Loucy (cell line): ENCODE results near the gene BICRAL.
"Not testable (repeated sequence)": the region's sequence is repeated elsewhere in the genome, so short reads cannot be mapped to it uniquely, and the experiment has no call there.

Source experiments
- H2AFZ ChIP-seq: fragments of 200-600 bp; sonication (generic); 2 replicates; pipeline ENCODE4 v1.6.0; 2016; ENCODE audit warnings: antibody characterized with exemption, mild to moderate bottlenecking, low read length, moderate library complexity
- H3F3A ChIP-seq: fragments of 200-600 bp; 2 replicates; pipeline ENCODE4 v1.6.0; 2016; ENCODE audit warnings: antibody characterized with exemption, low read depth, mild to moderate bottlenecking
- H3K27me3 ChIP-seq: fragments of 200-600 bp; sonication (generic); 2 replicates; pipeline ENCODE4 v1.6.1; 2014; ENCODE audit warnings: low read length, mild to moderate bottlenecking; ENCODE audit not compliant: insufficient read depth, poor library complexity, severe bottlenecking
- H3K36me3 ChIP-seq: fragments of 200-600 bp; sonication (generic); 2 replicates; pipeline ENCODE4 v1.6.1; 2016; ENCODE audit warnings: low read length; ENCODE audit not compliant: insufficient read depth
- H3K4me1 ChIP-seq: fragments of 200-600 bp; sonication (generic); 2 replicates; pipeline ENCODE4 v1.5.1; 2014; ENCODE audit warnings: low read length, mild to moderate bottlenecking; ENCODE audit not compliant: insufficient read depth, poor library complexity, severe bottlenecking
- H3K4me2 ChIP-seq: fragments of 200-600 bp; sonication (generic); 2 replicates; pipeline ENCODE4 v1.6.0; 2014; ENCODE audit warnings: antibody characterized with exemption, low read length, low read depth, mild to moderate bottlenecking; ENCODE audit not compliant: poor library complexity, severe bottlenecking
- H3K4me3 ChIP-seq: fragments of 200-600 bp; sonication (generic); 2 replicates; pipeline ENCODE4 v1.5.1; 2014; ENCODE audit warnings: low read length, mild to moderate bottlenecking, mixed read lengths; ENCODE audit not compliant: poor library complexity, severe bottlenecking
- H3K79me2 ChIP-seq: fragments of 200-600 bp; sonication (generic); 2 replicates; pipeline ENCODE4 v1.6.1; 2014; ENCODE audit warnings: low read length; ENCODE audit not compliant: insufficient read depth
- H3K9ac ChIP-seq: fragments of 200-600 bp; sonication (generic); 2 replicates; pipeline ENCODE4 v1.6.0; 2014; ENCODE audit warnings: mild to moderate bottlenecking, low read depth, low read length, moderate library complexity; ENCODE audit not compliant: poor library complexity, severe bottlenecking
- H3K9me2 ChIP-seq: fragments of 200-600 bp; sonication (generic); replicated peaks from 2 replicates; pipeline ENCODE4 v1.6.1; 2016; ENCODE audit warnings: low read depth, low read length, mixed read lengths
- H3K9me3 ChIP-seq: fragments of 200-600 bp; sonication (generic); 2 replicates; pipeline ENCODE4 v1.6.1; 2014; ENCODE audit warnings: mild to moderate bottlenecking, antibody characterized with exemption, low read length, low read depth; ENCODE audit not compliant: insufficient read depth
- H4K20me1 ChIP-seq: fragments of 200-600 bp; sonication (generic); 2 replicates; pipeline ENCODE4 v1.6.0; 2014; ENCODE audit warnings: antibody characterized with exemption, low read length, mild to moderate bottlenecking; ENCODE audit not compliant: insufficient read depth, poor library complexity, severe bottlenecking
- CTCF ChIP-seq: fragments of 200-600 bp; sonication (generic); conservative IDR thresholded peaks from 2 replicates; pipeline ENCODE4 v1.5.1; 2014; ENCODE audit warnings: mild to moderate bottlenecking, antibody characterized with exemption, low read length
- EZH2phosphoT487 ChIP-seq: fragments of 200-600 bp; IDR thresholded peaks from 2 replicates; pipeline ENCODE4 v1.6.1; 2018; ENCODE audit warnings: antibody characterized with exemption, mild to moderate bottlenecking, moderate library complexity, borderline replicate concordance

BICRAL gene

GRCh38 chr6:42771741-42772100, 10.1 kb upstream of the BICRAL start:
- no peak for TF ChIP-seq EZH2phosphoT487
- no peak for TF ChIP-seq CTCF
- Histone ChIP-seq H3K4me2 (peak overlapping the region; percentile 96), H3K79me2 (peaks cover 11% of the 10 kb centered on the region), H3K27me3 (no peaks in the 10 kb centered on the region), H4K20me1 (no peaks in the 10 kb centered on the region), H3K4me1 (peaks cover 34% of the 10 kb centered on the region), H3K9me3 (no peaks in the 10 kb centered on the region), H3K36me3 (no peaks in the 10 kb centered on the region), H3K4me3 (peak overlapping the region; percentile 73), H2AFZ (no peak overlapping the region), H3K9me2 (no peaks in the 10 kb centered on the region), H3K9ac (peak overlapping the region; percentile 72), H3F3A (peaks cover 3% of the 10 kb centered on the region)

DNA sequence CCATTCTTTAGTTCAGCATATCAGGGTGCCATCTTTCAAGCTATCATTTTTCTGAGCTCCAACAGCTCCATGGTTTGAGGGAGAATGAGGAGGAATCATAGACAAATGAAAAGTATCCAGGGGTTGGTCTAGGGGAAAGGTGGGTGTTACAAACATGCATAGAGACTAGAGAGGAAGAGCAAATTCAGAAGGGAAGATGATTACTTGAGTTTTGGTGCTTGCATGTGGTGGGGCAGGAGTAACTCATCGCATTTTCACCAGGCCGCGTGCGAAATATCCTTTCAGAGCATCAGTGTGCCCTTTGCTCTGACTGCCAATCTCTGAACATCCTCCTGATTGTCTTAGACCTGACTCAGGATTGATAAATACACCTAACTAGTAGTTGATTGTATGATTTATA, 7.7 kb upstream of the BICRAL start:
- no peaks in the 10 kb centered on the region for H3K36me3 ChIP-seq
- H3K9me2 ChIP-seq: no peaks in the 10 kb centered on the region
- TF ChIP-seq EZH2phosphoT487 (no peak), CTCF (no peak)
- peaks cover 3% of the 10 kb centered on the region for H3F3A ChIP-seq
- no peaks in the 10 kb centered on the region for H4K20me1 ChIP-seq
- peaks cover 15% of the 10 kb centered on the region for H3K79me2 ChIP-seq
- H3K4me2 ChIP-seq: no peak overlapping the region
- no peaks in the 10 kb centered on the region for H3K27me3 ChIP-seq
- H3K9me3 ChIP-seq: no peaks in the 10 kb centered on the region
- peaks cover 52% of the 10 kb centered on the region for H3K4me1 ChIP-seq
- no peak overlapping the region for H3K4me3 ChIP-seq
- no peak overlapping the region for H2AFZ ChIP-seq
- H3K9ac ChIP-seq: peak overlapping the region; percentile 23

- H3K9ac ChIP-seq: peak overlapping the region; percentile 23
- H3K79me2 ChIP-seq: peaks cover 22% of the 10 kb centered on the region
- H3F3A ChIP-seq: not testable (repeated sequence)
Observed at GRCh38 chr6:42774821-42775487, 6.9 kb upstream of the BICRAL start.

More at GRCh38 chr6:42774821-42775487, 6.9 kb upstream of the BICRAL start:
- not testable (repeated sequence) for H3K9me2 ChIP-seq, H3K36me3 ChIP-seq, H4K20me1 ChIP-seq, H3K9me3 ChIP-seq, H3K4me3 ChIP-seq, H2AFZ ChIP-seq, H3K27me3 ChIP-seq
- Histone ChIP-seq H3K4me2 (peak overlapping the region; percentile 37), H3K4me1 (peaks cover 57% of the 10 kb centered on the region)
